GM18873 (cell line): ENCODE results near the gene SLC30A3.

ENCODE experiments used
- ATAC-seq: cut with Tn5 transposase; IDR thresholded peaks from one replicate; pipeline ENCODE4 v1.9.1; 2021; ENCODE audit warnings: mild to moderate bottlenecking, moderate library complexity, moderate number of reproducible peaks; ENCODE audit not compliant: unreplicated experiment, low FRiP score

Gene SLC30A3

DNA sequence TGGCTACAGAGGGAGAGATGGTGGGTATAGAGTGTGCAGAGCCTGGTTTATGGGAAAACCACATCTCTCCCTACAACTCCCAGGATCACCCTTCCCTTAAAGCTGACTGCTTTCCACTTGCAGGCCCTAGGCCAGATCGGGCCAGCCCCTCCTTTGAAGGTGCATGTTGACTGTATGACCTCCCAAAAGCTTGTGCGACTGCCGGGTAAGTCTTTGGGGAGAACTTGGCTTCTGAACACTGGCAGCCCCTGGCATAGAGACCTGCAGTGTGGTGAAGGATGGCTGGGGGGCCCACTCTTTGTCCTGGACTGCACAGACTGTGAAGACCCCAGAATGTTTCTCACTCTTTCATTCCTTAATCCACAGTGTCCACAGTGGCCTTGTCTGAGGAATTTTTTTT, 26.2 kb downstream of the SLC30A3 start:
- ATAC-seq = no peak

DNA sequence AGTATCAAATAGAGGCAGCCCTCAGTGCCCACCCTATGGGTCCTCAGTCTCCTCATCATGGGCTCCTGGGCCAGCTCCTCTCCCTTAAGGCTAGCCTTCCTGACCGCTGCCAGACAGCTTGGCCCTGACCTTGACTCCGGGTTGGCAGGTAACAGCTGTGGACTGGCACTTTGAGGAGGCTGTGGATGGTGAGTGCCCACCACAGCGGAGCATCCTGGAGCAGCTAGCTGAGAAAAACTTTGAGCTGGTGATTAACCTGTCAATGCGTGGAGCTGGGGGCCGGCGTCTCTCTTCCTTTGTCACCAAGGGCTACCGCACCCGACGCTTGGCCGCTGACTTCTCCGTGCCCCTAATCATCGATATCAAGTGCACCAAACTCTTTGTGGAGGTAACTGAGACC, 26.7 kb downstream of the SLC30A3 start:
- no peak for ATAC-seq

DNA sequence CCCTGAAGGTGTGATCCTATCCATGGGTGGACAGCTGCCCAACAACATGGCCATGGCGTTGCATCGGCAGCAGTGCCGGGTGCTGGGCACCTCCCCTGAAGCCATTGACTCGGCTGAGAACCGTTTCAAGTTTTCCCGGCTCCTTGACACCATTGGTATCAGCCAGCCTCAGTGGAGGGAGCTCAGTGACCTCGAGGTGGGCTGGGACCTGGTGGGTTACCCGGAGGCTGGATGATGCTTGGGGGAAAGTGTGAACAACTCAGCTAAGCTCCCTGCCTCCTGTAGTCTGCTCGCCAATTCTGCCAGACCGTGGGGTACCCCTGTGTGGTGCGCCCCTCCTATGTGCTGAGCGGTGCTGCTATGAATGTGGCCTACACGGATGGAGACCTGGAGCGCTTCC, 29.5 kb downstream of the SLC30A3 start:
- no peak for ATAC-seq

DNA sequence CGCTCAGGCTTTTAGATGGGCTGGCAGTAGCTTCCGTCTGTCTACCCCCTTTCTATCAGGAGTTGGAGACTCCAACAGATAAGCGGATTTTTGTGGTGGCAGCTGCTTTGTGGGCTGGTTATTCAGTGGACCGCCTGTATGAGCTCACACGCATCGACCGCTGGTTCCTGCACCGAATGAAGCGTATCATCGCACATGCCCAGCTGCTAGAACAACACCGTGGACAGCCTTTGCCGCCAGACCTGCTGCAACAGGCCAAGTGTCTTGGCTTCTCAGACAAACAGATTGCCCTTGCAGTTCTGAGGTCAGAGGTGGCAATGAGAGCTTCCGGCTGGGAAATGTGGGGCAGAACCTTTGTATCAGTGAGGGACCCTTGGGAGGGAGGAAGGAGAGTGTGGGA, 30.9 kb downstream of the SLC30A3 start:
- no peak for ATAC-seq

DNA sequence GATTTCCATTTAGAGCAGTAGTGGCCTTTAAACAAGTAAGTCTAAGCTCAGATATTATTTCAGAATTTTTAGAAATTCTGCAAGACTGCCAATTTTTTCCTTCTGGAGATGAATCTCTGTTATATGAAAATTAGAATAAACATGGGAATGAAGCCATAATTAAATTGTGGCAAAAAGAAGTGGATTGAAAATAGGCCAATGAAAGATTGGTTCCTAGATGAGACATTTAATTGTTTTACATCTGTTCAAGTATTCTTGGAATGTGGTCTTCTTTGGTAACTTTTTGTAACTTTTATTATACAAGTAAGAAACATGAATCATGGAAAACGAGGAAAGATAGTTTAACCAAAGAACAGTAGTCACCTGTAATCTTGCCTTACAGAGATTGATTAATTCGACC, 35.3 kb downstream of the SLC30A3 start:
- no peak for ATAC-seq

DNA sequence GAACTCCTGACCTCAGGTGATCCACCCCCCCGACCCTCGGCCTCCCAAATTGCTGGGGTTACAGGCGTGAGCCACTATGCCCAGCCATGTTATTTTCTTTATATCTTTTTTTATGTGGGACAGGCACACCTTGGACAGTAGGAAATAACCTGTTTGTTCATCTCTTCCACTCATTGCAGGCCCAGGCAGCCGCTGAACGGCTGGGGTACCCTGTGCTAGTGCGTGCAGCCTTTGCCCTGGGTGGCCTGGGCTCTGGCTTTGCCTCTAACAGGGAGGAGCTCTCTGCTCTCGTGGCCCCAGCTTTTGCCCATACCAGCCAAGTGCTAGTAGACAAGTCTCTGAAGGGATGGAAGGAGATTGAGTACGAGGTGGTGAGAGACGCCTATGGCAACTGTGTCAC, 37.3 kb downstream of the SLC30A3 start:
- ATAC-seq = no peak

DNA sequence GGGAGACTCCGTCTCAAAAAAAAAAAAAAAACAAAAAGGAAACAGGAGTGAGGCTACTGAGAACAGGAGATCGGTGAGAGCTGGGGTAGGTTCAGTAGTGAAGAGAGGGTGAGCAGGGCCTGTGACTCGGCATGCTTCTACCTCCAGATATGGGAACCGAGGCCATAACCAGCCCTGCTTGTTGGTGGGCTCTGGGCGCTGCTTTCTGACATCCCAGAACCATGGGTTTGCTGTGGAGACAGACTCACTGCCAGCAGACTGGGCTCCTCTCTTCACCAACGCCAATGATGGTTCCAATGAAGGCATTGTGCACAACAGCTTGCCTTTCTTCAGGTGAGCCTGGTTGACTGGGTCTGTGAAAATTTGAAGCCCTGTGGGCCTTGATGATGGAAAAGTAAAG, 39.4 kb downstream of the SLC30A3 start:
- no peak for ATAC-seq

DNA sequence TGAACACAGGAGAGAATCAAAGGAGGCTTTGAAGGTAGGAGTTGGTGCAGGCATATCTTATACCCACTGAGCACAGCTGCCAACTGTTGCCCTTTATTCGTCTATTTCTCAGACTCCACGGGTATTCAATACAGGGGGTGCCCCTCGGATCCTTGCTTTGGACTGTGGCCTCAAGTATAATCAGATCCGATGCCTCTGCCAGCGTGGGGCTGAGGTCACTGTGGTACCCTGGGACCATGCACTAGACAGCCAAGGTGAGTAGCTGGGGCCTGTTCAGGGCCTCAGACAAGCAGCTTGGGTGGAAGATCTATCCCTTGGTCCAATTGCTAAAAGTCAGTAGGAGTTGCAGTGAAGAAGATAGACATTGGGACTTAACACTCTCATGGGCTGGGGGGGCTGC, 40.4 kb downstream of the SLC30A3 start:
- no peak for ATAC-seq

DNA sequence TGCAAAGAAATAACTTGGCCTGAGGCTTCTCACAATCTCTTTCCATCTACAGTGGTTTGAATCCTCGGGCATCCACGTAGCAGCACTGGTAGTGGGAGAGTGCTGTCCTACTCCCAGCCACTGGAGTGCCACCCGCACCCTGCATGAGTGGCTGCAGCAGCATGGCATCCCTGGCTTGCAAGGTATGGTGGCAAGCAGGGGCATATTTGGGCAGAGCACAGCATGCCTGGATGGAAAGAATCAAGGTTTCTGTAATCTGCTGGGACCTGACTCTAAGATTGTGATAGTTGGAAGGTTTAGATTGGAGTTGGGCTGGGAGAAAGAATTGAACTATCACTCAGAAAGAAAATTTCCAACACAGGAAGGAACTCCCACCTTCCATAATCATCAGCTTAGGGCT, 41.7 kb downstream of the SLC30A3 start:
- ATAC-seq = no peak

DNA sequence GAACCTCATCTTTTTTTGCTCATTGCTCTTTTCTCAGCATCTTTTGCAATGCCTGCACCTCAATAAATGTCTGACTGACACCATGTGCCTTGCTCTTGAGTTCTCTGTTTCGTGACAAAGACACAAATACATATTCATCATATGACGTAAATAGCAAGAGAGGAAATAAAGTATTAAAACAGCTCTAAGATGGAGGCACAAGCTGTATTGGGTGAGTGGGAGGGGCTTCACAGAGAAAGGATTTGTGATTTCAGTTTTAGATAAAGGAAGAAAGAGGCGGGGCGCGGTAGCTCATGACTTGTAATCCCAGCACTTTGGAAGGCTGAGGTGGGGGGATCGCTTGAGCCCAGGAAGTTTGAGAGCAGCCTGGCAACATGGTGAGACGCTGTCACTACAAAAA, 42.8 kb downstream of the SLC30A3 start:
- ATAC-seq = no peak

DNA sequence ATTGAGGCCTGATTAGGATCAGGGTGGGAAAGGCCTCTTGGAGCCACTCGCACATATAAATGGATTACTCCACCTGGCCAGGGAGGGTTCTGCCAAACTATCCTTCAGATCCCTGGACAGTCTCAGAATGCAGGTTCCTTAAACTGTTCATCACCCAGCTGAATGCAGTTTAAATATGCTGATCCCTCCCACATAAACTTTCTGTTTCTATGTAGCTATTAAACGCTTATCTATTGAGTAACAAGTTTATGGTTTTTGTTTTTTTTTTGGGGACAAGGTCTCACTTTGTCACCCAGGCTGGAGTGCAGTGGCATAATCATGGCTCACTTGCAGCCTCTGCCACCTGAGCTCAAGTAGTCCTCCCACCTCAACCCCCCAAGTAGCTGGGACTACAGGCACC, 43.8 kb downstream of the SLC30A3 start:
- no peak for ATAC-seq

DNA sequence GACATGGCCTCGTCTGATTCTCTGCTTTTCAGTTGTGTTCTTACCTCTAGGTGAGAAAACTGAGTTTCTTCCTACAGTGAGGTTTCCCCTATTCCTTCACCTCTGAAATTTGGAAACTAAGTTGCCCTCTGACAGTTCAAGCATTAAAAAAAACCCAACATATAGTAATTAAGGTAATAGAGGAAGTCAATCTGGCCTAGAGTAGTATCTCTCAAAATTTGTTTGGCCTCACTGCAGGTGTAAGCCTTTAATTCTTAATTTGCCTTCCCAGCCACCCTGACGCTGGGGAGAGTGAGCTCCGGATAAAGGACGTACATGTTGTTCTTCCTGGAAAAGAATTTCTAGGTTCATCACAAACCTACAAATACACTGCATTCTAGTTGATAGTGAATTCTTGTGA, 44.2 kb downstream of the SLC30A3 start:
- ATAC-seq = no peak

DNA sequence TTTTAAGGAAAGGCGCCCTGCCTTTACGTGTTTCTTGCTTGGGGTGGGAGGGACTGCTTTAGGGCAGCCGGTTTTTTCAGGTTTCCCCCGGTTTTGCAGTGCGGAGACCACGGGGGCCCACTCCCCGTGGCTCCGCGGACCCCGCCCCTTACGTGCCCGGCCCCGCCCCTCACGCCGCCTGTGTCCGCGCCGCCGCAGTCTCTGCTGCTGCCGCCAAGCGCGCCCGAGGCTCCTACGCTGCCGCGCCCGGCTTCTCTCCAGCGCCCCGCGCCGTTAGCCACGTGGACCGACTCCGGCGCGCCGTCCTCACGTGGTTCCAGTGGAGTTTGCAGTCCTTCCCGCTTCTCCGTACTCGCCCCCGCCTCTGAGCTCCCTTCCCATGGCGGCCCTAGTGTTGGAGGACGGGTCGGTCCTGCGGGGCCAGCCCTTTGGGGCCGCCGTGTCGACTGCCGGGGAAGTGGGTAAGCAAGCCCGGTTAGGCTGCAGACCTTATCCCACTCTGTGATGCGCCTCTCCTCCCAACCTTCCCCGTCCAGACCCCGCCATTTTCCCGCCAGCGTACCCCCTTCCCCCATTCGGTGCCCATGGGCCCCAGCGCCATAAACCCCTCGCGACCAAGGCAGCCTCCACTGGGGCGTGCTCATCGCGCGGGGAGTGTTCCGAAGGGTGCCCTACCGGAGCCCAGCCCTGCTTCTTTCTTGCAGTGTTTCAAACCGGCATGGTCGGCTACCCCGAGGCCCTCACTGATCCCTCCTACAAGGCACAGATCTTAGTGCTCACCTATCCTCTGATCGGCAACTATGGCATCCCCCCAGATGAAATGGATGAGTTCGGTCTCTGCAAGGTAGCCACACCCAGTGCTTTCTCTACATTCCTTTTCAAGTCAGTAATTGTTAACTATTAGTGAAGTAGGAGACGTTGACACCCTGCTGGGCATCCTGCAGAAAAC, 45.4 kb downstream of the SLC30A3 start, which contains the start of gene CAD:
Gene CAD (plus strand): TSS at position 197 of the 949 bp plus-strand sequence. CDS start 183 bp downstream, at position 380.
- ATAC-seq = peak; percentile 45

DNA sequence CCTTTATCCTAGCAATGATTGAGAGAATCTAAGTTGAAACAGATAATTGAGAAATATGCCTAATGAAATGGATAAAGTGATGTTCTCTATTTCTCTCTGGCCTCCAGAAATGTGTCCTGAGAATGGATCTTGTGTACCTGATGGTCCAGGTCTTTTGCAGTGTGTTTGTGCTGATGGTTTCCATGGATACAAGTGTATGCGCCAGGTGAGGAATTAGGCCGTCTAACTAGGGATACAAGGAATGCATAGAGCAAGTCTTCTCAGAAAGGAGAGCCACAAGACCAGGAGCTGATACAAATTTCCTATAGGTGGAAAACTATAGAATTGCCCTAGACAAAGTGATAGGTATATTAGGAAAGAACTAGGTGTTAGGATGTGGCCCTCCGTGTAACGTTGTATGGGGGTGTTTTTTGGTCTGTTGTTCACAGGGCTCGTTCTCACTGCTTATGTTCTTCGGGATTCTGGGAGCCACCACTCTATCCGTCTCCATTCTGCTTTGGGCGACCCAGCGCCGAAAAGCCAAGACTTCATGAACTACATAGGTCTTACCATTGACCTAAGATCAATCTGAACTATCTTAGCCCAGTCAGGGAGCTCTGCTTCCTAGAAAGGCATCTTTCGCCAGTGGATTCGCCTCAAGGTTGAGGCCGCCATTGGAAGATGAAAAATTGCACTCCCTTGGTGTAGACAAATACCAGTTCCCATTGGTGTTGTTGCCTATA, 46.3 kb downstream of the SLC30A3 start:
- ATAC-seq = no peak

DNA sequence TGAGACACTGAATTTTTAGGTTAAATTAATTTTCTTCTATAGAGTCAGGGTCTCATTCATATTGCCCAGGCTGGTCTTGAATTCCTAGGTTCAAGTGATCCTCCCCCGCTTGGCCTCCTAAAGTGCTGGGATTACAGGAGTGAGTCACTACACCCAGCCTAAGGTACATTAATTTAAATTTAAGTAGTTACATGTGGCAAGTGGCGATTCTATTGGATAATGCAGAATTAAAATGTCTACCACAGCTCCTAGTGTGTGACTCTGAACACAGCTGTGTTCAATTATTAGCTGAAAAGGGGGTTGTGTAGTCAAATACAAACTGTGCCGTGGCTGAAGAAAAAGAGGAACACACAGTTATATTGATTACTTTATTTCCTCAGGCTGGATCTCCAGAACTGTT, 47.9 kb downstream of the SLC30A3 start:
- no peak for ATAC-seq

DNA sequence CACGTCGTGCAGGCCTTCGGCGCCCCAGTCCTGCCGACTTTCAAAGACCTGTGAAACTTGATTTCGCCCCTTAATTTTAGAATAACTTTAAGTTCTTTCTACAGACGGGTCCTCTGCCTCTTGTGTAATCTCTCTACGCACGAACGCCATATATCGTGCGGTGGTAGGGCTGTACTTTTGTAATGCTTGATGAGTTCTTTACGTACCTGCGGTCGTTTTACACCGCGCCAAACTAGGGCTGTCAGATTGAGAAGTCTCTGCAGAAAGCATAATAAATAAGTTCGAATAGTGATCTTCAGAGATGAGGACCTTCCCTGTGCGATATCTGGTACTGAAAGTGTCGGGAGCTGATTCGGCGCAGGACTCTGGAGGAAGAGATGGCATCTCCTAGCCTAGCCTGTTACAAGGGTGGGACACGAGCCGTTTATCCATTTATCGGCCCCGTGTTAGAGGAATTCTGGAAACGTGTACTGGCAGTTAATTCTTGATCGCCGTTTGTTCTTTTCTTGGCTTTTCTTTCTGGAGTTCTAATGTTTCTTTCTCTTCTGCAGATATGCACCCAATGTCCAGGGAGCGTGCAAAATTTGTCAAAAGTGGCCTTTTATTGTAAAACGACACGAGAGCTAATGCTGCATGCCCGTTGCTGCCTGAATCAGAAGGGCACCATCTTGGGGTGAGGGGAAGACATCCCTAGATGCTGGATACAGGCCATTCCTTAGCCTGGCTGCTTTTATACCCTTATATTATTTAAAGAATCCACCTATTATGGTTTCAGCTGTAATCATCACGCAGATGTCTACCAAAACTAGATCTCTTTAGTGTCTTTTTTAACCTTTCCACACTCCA, 50.0 kb downstream of the SLC30A3 start:
- ATAC-seq = no peak

DNA sequence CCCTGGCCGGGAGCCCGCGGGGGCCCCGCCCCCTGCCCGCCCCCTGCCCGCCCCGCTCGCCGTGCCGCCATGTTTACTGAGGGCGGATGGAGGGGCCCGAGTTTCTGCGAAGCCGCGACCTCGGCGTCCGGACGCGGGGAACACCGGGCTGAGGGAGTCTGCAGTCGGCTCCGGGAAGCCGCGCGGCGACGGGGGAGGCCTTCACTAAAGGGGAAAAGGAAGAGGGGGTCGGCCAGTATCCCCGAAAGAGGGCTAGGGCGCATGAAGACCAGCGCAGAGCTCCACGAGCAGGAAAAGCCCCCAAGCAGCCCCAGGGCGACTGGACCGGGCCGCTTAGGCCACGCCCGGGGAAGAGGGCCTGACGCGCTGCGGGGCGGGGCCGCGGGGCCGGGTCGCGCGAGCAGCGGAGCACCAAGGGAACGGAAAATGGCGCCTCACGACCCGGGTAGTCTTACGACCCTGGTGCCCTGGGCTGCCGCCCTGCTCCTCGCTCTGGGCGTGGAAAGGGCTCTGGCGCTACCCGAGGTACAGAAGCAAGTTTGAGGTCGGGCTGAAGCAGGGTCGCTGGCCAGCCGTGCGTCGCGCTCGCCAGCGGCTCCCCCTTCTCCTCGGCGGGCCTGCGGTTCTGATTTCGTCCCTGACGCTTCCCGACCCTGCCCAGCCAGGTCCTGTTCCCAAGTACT, 50.8 kb downstream of the SLC30A3 start, which contains the start of the genes ATRAID and SLC5A6:
Gene ATRAID (plus strand): TSS at position 99 of the 683 bp plus-strand sequence. CDS start 328 bp downstream, at position 427.
Gene SLC5A6 (minus strand): TSS at position 326 of the 683 bp plus-strand sequence. CDS start 4,618 bp downstream, outside the sequence.
- ATAC-seq = peak; percentile 53

DNA sequence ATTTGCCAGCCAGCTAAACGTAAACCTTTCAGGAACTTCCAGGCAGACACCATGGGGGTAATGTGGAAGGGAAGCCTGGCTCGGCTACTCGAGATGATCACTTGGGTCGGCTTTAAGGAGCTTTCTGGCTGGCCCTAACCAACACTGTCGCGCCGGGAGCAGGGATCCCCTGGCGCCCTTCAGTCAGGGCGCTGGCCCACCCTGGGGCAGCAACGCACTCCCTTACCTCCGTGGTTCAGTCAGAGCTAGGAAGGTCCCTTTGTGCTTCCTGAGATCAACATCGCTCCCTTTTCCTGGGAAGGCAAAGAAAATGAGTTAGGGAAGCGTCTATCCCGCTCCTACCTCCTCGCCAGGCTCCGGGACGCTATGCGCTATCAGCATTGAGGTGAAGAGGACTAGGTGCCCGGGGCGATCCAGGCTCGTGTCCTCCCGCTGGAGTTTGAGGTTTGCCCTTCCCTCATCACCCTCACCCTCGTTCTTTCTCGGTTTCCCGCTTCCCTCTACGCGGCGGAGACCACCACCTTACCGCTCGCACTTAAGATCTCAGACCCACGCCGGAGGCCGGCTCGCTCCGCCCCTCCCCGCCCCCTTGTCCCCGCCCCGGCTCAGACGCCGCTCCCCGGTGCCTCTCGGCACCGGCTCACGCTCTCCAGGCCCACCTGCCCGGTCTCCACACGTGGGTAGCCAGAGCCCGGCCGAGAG, 51.5 kb downstream of the SLC30A3 start:
- ATAC-seq = peak; percentile 11
